ENCODE data around the gene DPY30.

DPY30 gene

DNA sequence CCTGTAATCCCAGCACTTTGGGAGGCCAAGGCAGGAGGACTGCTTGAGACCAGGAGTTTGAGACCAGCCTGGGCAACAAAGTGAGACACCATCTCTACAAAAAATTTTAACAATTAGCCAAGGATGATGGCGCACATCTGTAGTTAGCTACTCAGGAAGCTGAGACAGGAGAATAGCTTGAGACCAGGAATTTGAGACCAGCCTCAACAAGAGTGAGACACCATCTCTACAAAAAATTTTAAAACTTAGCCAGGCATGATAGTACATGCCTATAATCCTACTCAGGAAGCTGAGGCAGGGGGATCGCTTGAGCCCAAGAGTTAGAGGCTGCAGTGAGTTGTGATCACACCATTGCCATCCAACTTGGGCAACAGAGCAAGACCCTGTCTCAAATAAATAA is 35.8 kb downstream of the DPY30 start:
- Histone ChIP-seq H3K79me2 (ENCODE audit: control insufficient read depth, low read length) (peaks cover 97% of the 10 kb centered on the region), H3K4me1 (ENCODE audit: control insufficient read depth, low read length) (peaks cover 40% of the 10 kb centered on the region)

GRCh38 chr2:32002406-32002805 is 37.2 kb downstream of the DPY30 start:
- Histone ChIP-seq H3F3A (ENCODE audit: control insufficient read depth, insufficient read depth) (0 out of 2 replicates have a peak, but pooled peaks cover under 1% of the 10 kb centered on the region), H3K27me3 (ENCODE audit: control insufficient read depth, low read length) (no peaks in the 10 kb centered on the region), H3K4me3 (ENCODE audit: low read length) (no peak overlapping the region), H3K4me1 (ENCODE audit: control insufficient read depth, low read length) (peaks cover 39% of the 10 kb centered on the region), H3K79me2 (ENCODE audit: control insufficient read depth, low read length) (peaks cover 97% of the 10 kb centered on the region), H3K27ac (ENCODE audit: low read depth, low read length) (no peak overlapping the region), H3K9me3 (ENCODE audit: control insufficient read depth, insufficient read depth, low read length) (no peaks in the 10 kb centered on the region), H3K9me2 (replicated peaks; ENCODE audit: control insufficient read depth, low read length) (no peaks in the 10 kb centered on the region), H4K20me1 (ENCODE audit: control insufficient read depth, insufficient read depth, low read depth, low read length) (peaks cover 35% of the 10 kb centered on the region), H3K36me3 (ENCODE audit: control insufficient read depth, low read length) (peaks cover 10% of the 10 kb centered on the region; the same call in 1 of the 2 replicates), H3K4me2 (ENCODE audit: low read length) (no peak overlapping the region)
- TF ChIP-seq CTCF (IDR thresholded peaks at IDR 0.05; ENCODE audit: low read depth, low read length, poor library complexity, severe bottlenecking) (no peak), EZH2phosphoT487 (IDR thresholded peaks at IDR 0.05; ENCODE audit: borderline replicate concordance, low read length) (no peak)

More for the DNA sequence above, 35.8 kb downstream of the DPY30 start:
- Histone ChIP-seq H3K9me2 (replicated peaks; ENCODE audit: control insufficient read depth, low read length) (no peaks in the 10 kb centered on the region), H3K4me3 (ENCODE audit: low read length) (no peak overlapping the region), H3K27me3 (ENCODE audit: control insufficient read depth, low read length) (no peaks in the 10 kb centered on the region), H3K36me3 (ENCODE audit: control insufficient read depth, low read length) (peaks cover 13% of the 10 kb centered on the region; the same call in 1 of the 2 replicates), H4K20me1 (ENCODE audit: control insufficient read depth, insufficient read depth, low read depth, low read length) (peaks cover 35% of the 10 kb centered on the region), H3K4me2 (ENCODE audit: low read length) (no peak overlapping the region), H3F3A (ENCODE audit: control insufficient read depth, insufficient read depth) (no peaks in the 10 kb centered on the region), H3K9me3 (ENCODE audit: control insufficient read depth, insufficient read depth, low read length) (no peaks in the 10 kb centered on the region), H3K27ac (ENCODE audit: low read depth, low read length) (no peak overlapping the region)
- TF ChIP-seq EZH2phosphoT487 (IDR thresholded peaks at IDR 0.05; ENCODE audit: borderline replicate concordance, low read length) (no peak), CTCF (IDR thresholded peaks at IDR 0.05; ENCODE audit: low read depth, low read length, poor library complexity, severe bottlenecking) (no peak)

- Histone ChIP-seq H3F3A (ENCODE audit: control insufficient read depth, insufficient read depth) (0 out of 2 replicates have a peak, but pooled peaks cover 5% of the 10 kb centered on the region), H3K27ac (ENCODE audit: low read depth, low read length) (no peak overlapping the region), H3K9me2 (replicated peaks; ENCODE audit: control insufficient read depth, low read length) (no peaks in the 10 kb centered on the region), H3K4me1 (ENCODE audit: control insufficient read depth, low read length) (peaks cover 32% of the 10 kb centered on the region), H3K4me2 (ENCODE audit: low read length) (no peak overlapping the region), H3K9me3 (ENCODE audit: control insufficient read depth, insufficient read depth, low read length) (no peaks in the 10 kb centered on the region), H3K4me3 (ENCODE audit: low read length) (no peak overlapping the region), H3K27me3 (ENCODE audit: control insufficient read depth, low read length) (no peaks in the 10 kb centered on the region), H4K20me1 (ENCODE audit: control insufficient read depth, insufficient read depth, low read depth, low read length) (peaks cover 26% of the 10 kb centered on the region; the same call in 1 of the 2 replicates), H3K79me2 (ENCODE audit: control insufficient read depth, low read length) (peaks cover 97% of the 10 kb centered on the region), H3K36me3 (ENCODE audit: control insufficient read depth, low read length) (no peaks in the 10 kb centered on the region; the same call in 1 of the 2 replicates)
- TF ChIP-seq EZH2phosphoT487 (IDR thresholded peaks at IDR 0.05; ENCODE audit: borderline replicate concordance, low read length) (no peak), CTCF (IDR thresholded peaks at IDR 0.05; ENCODE audit: low read depth, low read length, poor library complexity, severe bottlenecking) (no peak)
Observed at GRCh38 chr2:31999438-31999837, 40.2 kb downstream of the DPY30 start.

Data from DOHH2 (cell line).